Occipital lobe (tissue), 2 donors: ENCODE measurements around the gene KISS1. TPM values are rescaled to one million over a fixed set of nuclear protein-coding genes. Genes with fewer than 3 reads are reported as not detected.

ENCODE experiments used
- DNase-seq: peaks from one replicate; lab custom pipeline; 2025; lab: John Stamatoyannopoulos, UW
- total RNA-seq: library from RNA; depleted of rRNA; stranded (reverse); fragments of >200 nt; gene quantifications from one replicate; pipeline ENCODE4 v1.2.3, GENCODE V29; 2014

KISS1 gene
- total RNA-seq, 1 donor from 2014 or later: not detected

DNA sequence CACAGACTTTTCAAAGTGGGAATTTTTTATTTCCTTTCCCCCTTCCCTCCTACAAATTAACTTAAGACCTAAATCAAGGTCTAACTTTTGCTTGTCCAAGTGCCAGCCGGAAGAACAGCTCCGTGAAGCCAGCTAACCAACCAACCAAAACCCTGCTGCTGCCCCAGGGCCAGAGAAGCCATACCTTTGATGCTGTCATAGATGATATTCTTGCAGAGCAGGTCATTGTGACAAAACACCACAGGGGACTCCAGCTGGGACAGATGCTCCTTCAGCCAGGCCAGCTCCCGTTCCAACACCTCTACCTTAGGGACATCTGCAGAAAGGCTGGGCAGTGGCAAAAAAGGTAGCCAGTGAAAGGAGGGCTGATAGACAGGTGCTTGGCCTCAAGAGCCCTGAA, 55.2 kb downstream of the KISS1 start:
- DNase-seq: no peak

Other genes with a start within 250 kb of the KISS1 start
- gene SOX13, start 123.4 kb downstream of the KISS1 start, total RNA-seq: 0.78 TPM
- 28.1 TPM for gene ETNK2, start 44.4 kb downstream of the KISS1 start, total RNA-seq
- not detected for gene REN, start 30.2 kb downstream of the KISS1 start, total RNA-seq
- not detected for gene GOLT1A, start 17.5 kb upstream of the KISS1 start, total RNA-seq
- gene PLEKHA6, start 163.4 kb upstream of the KISS1 start, total RNA-seq: 7.5 TPM
- gene PPP1R15B, start 215.3 kb upstream of the KISS1 start, total RNA-seq: 43.4 TPM